ENCODE measurements around the gene ESPNL.

DNA sequence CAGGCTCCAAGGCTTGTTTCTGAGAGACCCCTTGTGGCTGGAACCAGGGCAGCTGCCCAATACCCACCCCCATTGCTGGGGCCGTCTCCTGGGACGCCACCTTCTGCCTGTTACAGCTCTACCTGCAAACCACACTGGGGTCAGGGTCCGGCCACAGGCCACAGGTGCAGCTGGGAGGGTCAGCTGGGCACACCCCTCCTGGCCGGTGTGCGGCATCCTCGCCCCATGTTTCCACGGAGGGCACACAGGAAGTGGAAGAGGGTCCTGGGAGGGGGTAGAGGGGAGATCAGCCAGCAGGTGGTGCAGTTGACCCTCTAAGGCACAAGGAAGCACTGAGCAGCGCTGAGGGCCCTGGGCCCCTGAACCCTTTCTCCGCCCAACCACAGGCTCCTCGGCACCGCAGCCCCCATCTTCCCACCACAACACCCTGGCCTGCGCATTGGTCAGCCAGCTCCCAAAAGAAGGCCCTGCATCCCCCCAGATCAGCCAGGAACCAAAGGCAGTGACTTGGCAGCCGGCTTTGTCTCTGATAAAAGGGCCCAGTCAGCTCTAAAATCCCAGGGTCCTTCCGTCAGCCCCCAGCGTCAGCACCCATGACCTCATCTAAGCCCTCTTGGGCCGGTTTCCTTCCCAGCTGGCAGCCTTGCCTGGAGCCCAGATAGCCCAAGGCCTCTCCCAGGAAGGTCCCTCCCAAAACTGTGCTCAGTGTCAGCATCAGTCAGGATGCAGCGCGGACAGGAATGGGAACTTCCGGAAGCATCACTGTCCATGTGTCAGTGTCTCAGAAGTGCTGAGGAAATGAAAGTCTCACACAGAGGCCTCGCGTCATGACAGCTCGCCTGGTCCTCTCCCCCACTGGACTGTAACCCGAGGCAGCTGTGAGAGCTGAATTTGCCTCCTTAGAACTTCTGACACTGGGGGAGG, 60.3 kb downstream of the ESPNL start:
- TF ChIP-seq BHLHE40 (IDR thresholded peaks at IDR 0.05; ENCODE audit: low read length) (no peak), RFX1 (IDR thresholded peaks at IDR 0.05) (no peak), ZNF609 (CRISPR knock-in tag; IDR thresholded peaks at IDR 0.05; ENCODE audit: borderline replicate concordance) (no peak), CHD4 (IDR thresholded peaks at IDR 0.05; ENCODE audit: insufficient read depth, insufficient replicate concordance, low read depth, low read length, poor library complexity, severe bottlenecking) (no peak), POLR2A (conservative IDR thresholded peaks at IDR 0.05) (no peak)
